HepG2 (cell line): Measurements from ENCODE around the gene PRR19. TPM values are rescaled to one million over a fixed set of nuclear protein-coding genes. Genes with fewer than 3 reads are reported as not detected.

Source experiments
- EED ChIP-seq: sonication (generic); formaldehyde crosslinking; IDR thresholded peaks from 2 replicates; pipeline ENCODE4 v1.5.0; 2020; ENCODE audit warnings: mild to moderate bottlenecking, missing genetic modification reagents
- ETV5 ChIP-seq: IDR thresholded peaks from 2 replicates; pipeline ENCODE4 v1.6.1; 2018; ENCODE audit warnings: missing biosample characterization, missing genetic modification reagents, inconsistent platforms, borderline replicate concordance
- HOXA7 ChIP-seq: sonication (generic); formaldehyde crosslinking; IDR thresholded peaks from 2 replicates; pipeline ENCODE4 v1.8.1; 2022; ENCODE audit warnings: mild to moderate bottlenecking, missing genetic modification reagents, moderate library complexity
- MLLT10 ChIP-seq: sonication (generic); formaldehyde crosslinking; IDR thresholded peaks from 2 replicates; pipeline ENCODE4 v1.4.0; 2020; ENCODE audit warnings: missing genetic modification reagents
- NFIB ChIP-seq: sonication (generic); formaldehyde crosslinking; IDR thresholded peaks from 2 replicates; pipeline ENCODE4 v1.9.0; 2021; ENCODE audit warnings: missing genetic modification reagents, mild to moderate bottlenecking, borderline replicate concordance
- NFRKB ChIP-seq: fragments of 450-650 bp; IDR thresholded peaks from 2 replicates; pipeline ENCODE4 v1.6.1; 2017
- RFX5 ChIP-seq: IDR thresholded peaks from 2 replicates; pipeline ENCODE4 v1.6.1; 2011; ENCODE audit warnings: low read depth, low read length, improper control_type of control experiment
- THYN1 ChIP-seq: sonication (generic); formaldehyde crosslinking; IDR thresholded peaks from 2 replicates; pipeline ENCODE4 v1.8.1; 2023; ENCODE audit warnings: low read depth, mild to moderate bottlenecking, moderate library complexity, missing genetic modification reagents, borderline replicate concordance
- YY1 ChIP-seq: IDR thresholded peaks from 2 replicates; pipeline ENCODE4 v1.6.1; 2011; ENCODE audit warnings: low read length, low read depth, moderate library complexity, mild to moderate bottlenecking; ENCODE audit not compliant: insufficient read depth, insufficient replicate concordance
- ZNF138 ChIP-seq: sonication (generic); formaldehyde crosslinking; IDR thresholded peaks from 2 replicates; pipeline ENCODE4 v1.5.0; 2020; ENCODE audit warnings: mild to moderate bottlenecking, low read depth, missing genetic modification reagents
- ZNF335 ChIP-seq: sonication (generic); formaldehyde crosslinking; IDR thresholded peaks from 2 replicates; pipeline ENCODE4 v1.4.0; 2020; ENCODE audit warnings: missing genetic modification reagents
- ZNF343 ChIP-seq: sonication (generic); formaldehyde crosslinking; IDR thresholded peaks from 2 replicates; pipeline ENCODE4 v1.4.0; 2020; ENCODE audit warnings: mild to moderate bottlenecking, missing genetic modification reagents
- ZNF432 ChIP-seq: sonication (generic); formaldehyde crosslinking; IDR thresholded peaks from 2 replicates; pipeline ENCODE4 v1.5.0; 2020; ENCODE audit warnings: missing genetic modification reagents, mild to moderate bottlenecking, borderline replicate concordance
- ZNF550 ChIP-seq: sonication (generic); formaldehyde crosslinking; IDR thresholded peaks from 2 replicates; pipeline ENCODE4 v1.4.0; 2020; ENCODE audit warnings: mild to moderate bottlenecking, missing genetic modification reagents, borderline replicate concordance
- ZNF563 ChIP-seq: sonication (generic); formaldehyde crosslinking; IDR thresholded peaks from 2 replicates; pipeline ENCODE4 v1.8.0; 2022; ENCODE audit warnings: mild to moderate bottlenecking, moderate library complexity, missing genetic modification reagents
- ZNF644 ChIP-seq: IDR thresholded peaks from 2 replicates; pipeline ENCODE4 v1.6.1; 2016; ENCODE audit warnings: low read depth
- ZNF749 ChIP-seq: sonication (generic); formaldehyde crosslinking; IDR thresholded peaks from 2 replicates; pipeline ENCODE4 v1.8.0; 2022; ENCODE audit warnings: mild to moderate bottlenecking, missing genetic modification reagents, moderate library complexity, borderline replicate concordance
- ZNF773 ChIP-seq: sonication (generic); formaldehyde crosslinking; IDR thresholded peaks from 2 replicates; pipeline ENCODE4 v1.4.0; 2020; ENCODE audit warnings: missing genetic modification reagents, borderline replicate concordance
- ZNF891 ChIP-seq: sonication (generic); formaldehyde crosslinking; IDR thresholded peaks from 2 replicates; pipeline ENCODE4 v1.5.0; 2020; ENCODE audit warnings: mild to moderate bottlenecking, missing genetic modification reagents
- ZSCAN29 ChIP-seq: sonication (generic); formaldehyde crosslinking; conservative IDR thresholded peaks from 2 replicates; pipeline ENCODE4 v1.4.0; 2020; ENCODE audit warnings: mild to moderate bottlenecking, missing genetic modification reagents
- polyA plus RNA-seq, 8 experiments: library from polyadenylated mRNA; depleted of rRNA in 3 of 8; stranded (reverse) in 7 of 8; unstranded in 1 of 8; fragments of >200 nt; fragmentation: Illumina TruSeq in 4 of 8; extraction: Trizol in 4 of 8; gene quantifications; 2 replicates each; pipeline versions ENCODE4 v1.2.1 to v1.2.3, GENCODE V29; 2011 to 2016; ENCODE audit warnings: low read depth in 4 of 8, missing spikeins in 1 of 8, mixed read lengths in 1 of 8; ENCODE audit not compliant: insufficient read depth in 1 of 8
- total RNA-seq, 5 experiments: library from RNA; depleted of rRNA; stranded (reverse); fragments of >200 nt; fragmentation: Illumina TruSeq; extraction: Trizol; gene quantifications; 2 replicates each; pipeline ENCODE4 v1.2.3, GENCODE V29; 2016; ENCODE audit warnings: low read depth in 1 of 5
- TF ChIP-seq, protein P1 (sequence below): sonication (generic); formaldehyde crosslinking; IDR thresholded peaks from 2 replicates; pipeline ENCODE4 v1.4.0; 2020; ENCODE audit warnings: missing genetic modification reagents
- TF ChIP-seq, protein P2 (sequence below): fragments of 450-650 bp; IDR thresholded peaks from 2 replicates; pipeline ENCODE4 v1.6.1; 2017
- TF ChIP-seq, protein P3 (sequence below): IDR thresholded peaks from 2 replicates; pipeline ENCODE4 v1.6.1; 2012; ENCODE audit warnings: low read length, improper control_type of control experiment

Gene PRR19
- total and polyA plus RNA-seq, 2 of the 13 experiments (the other 11 are each of a cell fraction or from before 2014, with no cell fraction given) = 0.21 to 0.33 TPM

DNA sequence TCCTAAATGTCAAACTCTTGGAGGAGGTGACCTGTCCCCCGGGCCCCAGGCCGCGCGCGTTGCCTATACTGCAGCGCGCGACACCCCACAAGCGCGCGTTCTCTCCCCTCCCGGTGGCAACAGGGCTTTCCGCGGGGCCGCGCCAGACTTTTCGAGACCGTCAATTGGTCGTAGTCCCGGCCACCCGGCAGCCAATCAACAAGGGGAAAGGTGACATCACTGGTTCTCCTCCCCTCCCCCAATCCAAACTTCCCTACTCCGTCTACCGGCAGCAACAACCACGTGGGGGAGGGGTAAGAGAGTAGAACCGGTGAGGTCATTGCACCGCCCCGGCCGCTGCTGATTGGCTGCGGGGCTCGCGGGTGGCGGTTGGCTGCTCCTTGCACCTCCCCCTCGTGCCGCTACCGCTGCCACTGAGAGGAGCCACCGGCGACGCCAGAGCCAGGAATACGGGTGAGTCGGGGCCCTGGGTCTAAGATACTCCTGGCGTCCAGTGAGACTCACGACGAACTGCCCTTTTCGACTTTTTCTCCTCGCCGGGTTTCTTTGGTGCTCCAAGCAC is 33.7 kb upstream of the PRR19 start (continued):
- TF ChIP-seq, protein P1, sequence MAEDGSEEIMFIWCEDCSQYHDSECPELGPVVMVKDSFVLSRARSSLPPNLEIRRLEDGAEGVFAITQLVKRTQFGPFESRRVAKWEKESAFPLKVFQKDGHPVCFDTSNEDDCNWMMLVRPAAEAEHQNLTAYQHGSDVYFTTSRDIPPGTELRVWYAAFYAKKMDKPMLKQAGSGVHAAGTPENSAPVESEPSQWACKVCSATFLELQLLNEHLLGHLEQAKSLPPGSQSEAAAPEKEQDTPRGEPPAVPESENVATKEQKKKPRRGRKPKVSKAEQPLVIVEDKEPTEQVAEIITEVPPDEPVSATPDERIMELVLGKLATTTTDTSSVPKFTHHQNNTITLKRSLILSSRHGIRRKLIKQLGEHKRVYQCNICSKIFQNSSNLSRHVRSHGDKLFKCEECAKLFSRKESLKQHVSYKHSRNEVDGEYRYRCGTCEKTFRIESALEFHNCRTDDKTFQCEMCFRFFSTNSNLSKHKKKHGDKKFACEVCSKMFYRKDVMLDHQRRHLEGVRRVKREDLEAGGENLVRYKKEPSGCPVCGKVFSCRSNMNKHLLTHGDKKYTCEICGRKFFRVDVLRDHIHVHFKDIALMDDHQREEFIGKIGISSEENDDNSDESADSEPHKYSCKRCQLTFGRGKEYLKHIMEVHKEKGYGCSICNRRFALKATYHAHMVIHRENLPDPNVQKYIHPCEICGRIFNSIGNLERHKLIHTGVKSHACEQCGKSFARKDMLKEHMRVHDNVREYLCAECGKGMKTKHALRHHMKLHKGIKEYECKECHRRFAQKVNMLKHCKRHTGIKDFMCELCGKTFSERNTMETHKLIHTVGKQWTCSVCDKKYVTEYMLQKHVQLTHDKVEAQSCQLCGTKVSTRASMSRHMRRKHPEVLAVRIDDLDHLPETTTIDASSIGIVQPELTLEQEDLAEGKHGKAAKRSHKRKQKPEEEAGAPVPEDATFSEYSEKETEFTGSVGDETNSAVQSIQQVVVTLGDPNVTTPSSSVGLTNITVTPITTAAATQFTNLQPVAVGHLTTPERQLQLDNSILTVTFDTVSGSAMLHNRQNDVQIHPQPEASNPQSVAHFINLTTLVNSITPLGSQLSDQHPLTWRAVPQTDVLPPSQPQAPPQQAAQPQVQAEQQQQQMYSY = peak; percentile 47; the same call in 1 of the 2 replicates
- TF ChIP-seq ZNF644 = no peak
- TF ChIP-seq ZNF138 (CRISPR knock-in tag) = no peak
- peak; percentile 71; the same call in 1 of the 2 replicates for TF ChIP-seq ZNF749 (CRISPR knock-in tag)
- TF ChIP-seq, protein P2, sequence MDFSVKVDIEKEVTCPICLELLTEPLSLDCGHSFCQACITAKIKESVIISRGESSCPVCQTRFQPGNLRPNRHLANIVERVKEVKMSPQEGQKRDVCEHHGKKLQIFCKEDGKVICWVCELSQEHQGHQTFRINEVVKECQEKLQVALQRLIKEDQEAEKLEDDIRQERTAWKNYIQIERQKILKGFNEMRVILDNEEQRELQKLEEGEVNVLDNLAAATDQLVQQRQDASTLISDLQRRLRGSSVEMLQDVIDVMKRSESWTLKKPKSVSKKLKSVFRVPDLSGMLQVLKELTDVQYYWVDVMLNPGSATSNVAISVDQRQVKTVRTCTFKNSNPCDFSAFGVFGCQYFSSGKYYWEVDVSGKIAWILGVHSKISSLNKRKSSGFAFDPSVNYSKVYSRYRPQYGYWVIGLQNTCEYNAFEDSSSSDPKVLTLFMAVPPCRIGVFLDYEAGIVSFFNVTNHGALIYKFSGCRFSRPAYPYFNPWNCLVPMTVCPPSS = no peak
- TF ChIP-seq, protein P3, sequence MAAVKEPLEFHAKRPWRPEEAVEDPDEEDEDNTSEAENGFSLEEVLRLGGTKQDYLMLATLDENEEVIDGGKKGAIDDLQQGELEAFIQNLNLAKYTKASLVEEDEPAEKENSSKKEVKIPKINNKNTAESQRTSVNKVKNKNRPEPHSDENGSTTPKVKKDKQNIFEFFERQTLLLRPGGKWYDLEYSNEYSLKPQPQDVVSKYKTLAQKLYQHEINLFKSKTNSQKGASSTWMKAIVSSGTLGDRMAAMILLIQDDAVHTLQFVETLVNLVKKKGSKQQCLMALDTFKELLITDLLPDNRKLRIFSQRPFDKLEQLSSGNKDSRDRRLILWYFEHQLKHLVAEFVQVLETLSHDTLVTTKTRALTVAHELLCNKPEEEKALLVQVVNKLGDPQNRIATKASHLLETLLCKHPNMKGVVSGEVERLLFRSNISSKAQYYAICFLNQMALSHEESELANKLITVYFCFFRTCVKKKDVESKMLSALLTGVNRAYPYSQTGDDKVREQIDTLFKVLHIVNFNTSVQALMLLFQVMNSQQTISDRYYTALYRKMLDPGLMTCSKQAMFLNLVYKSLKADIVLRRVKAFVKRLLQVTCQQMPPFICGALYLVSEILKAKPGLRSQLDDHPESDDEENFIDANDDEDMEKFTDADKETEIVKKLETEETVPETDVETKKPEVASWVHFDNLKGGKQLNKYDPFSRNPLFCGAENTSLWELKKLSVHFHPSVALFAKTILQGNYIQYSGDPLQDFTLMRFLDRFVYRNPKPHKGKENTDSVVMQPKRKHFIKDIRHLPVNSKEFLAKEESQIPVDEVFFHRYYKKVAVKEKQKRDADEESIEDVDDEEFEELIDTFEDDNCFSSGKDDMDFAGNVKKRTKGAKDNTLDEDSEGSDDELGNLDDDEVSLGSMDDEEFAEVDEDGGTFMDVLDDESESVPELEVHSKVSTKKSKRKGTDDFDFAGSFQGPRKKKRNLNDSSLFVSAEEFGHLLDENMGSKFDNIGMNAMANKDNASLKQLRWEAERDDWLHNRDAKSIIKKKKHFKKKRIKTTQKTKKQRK = no peak
- TF ChIP-seq RFX5 = peak; percentile 94
- no peak for TF ChIP-seq HOXA7 (CRISPR knock-in tag)
- 0 out of 2 replicates have a peak, but pooled peaks have one; percentile 67 for TF ChIP-seq ZNF773 (CRISPR knock-in tag)
- peak; percentile 44; the same call in 1 of the 2 replicates for TF ChIP-seq ETV5 (CRISPR knock-in tag)
- no peak for TF ChIP-seq NFRKB
- TF ChIP-seq ZNF432 (CRISPR knock-in tag) = no peak
- no peak for TF ChIP-seq ZNF343 (CRISPR knock-in tag)
- no peak for TF ChIP-seq ZNF335 (CRISPR knock-in tag)
- no peak for TF ChIP-seq EED (CRISPR knock-in tag)
- peak; percentile 72 for TF ChIP-seq ZNF891 (CRISPR knock-in tag)
- no peak for TF ChIP-seq ZNF563
- TF ChIP-seq MLLT10 (CRISPR knock-in tag) = no peak
- TF ChIP-seq ZSCAN29 = no peak
- no peak for TF ChIP-seq NFIB
- no peak for TF ChIP-seq THYN1 (CRISPR knock-in tag)
- TF ChIP-seq YY1 = peak; percentile 48
- no peak for TF ChIP-seq ZNF550 (CRISPR knock-in tag)
